Embryonic facial prominence (tissue), 1 donor: Measurements from ENCODE around the gene ZC3H7B.

Experiments used
- DNase-seq: peaks from one replicate; pipeline ENCODE4 v3.0.0-alpha.2; 2016; ENCODE audit errors: extremely low spot score

The ZC3H7B gene

GRCh38 chr22:41356430-41357028, 55.2 kb downstream of the ZC3H7B start:
- DNase-seq, result no peak

- DNase-seq, result no peak
Observed at GRCh38 chr22:41357191-41357590, 55.9 kb downstream of the ZC3H7B start.

- DNase-seq, result no peak
Observed at GRCh38 chr22:41358927-41359326, 57.6 kb downstream of the ZC3H7B start.

GRCh38 chr22:41359376-41359775, 58.1 kb downstream of the ZC3H7B start:
- DNase-seq, result no peak

- DNase-seq, result no peak
Observed at GRCh38 chr22:41360126-41360525, 58.8 kb downstream of the ZC3H7B start.

- DNase-seq, result no peak
Observed at GRCh38 chr22:41361716-41362310, 60.5 kb downstream of the ZC3H7B start.

GRCh38 chr22:41362615-41363014, 61.3 kb downstream of the ZC3H7B start:
- DNase-seq, result no peak

GRCh38 chr22:41364233-41364632, 62.9 kb downstream of the ZC3H7B start:
- DNase-seq, result no peak

GRCh38 chr22:41364955-41365354, 63.6 kb downstream of the ZC3H7B start:
- no peak for DNase-seq

- DNase-seq, result no peak
Observed at GRCh38 chr22:41365425-41365824, 64.1 kb downstream of the ZC3H7B start.

- DNase-seq, result no peak
Observed at GRCh38 chr22:41366323-41367029, 65.2 kb downstream of the ZC3H7B start.

GRCh38 chr22:41367039-41367679, 65.8 kb downstream of the ZC3H7B start:
- peak; percentile 73 for DNase-seq

- no peak for DNase-seq
Observed at GRCh38 chr22:41367680-41368542, 66.6 kb downstream of the ZC3H7B start.

- DNase-seq, result no peak
Observed at GRCh38 chr22:41368543-41369423, 67.5 kb downstream of the ZC3H7B start.

GRCh38 chr22:41369424-41369745, 68.1 kb downstream of the ZC3H7B start:
- no peak for DNase-seq

GRCh38 chr22:41369837-41370236, 68.5 kb downstream of the ZC3H7B start:
- no peak for DNase-seq

GRCh38 chr22:41377846-41378245, 76.5 kb downstream of the ZC3H7B start:
- no peak for DNase-seq

GRCh38 chr22:41380993-41381328, 79.6 kb downstream of the ZC3H7B start:
- DNase-seq, result no peak

GRCh38 chr22:41381329-41382097, 80.2 kb downstream of the ZC3H7B start, which contains the start of gene TEF:
Gene TEF (plus strand): TSS chr22:41381942. CDS start chr22:41382045, 103 bp downstream.
- DNase-seq, result peak; percentile 98

- no peak for DNase-seq
Observed at GRCh38 chr22:41382098-41382578, 80.8 kb downstream of the ZC3H7B start.
